K562 (cell line): ENCODE results near the gene RGS14. TPM values are rescaled to one million over a fixed set of nuclear protein-coding genes. Genes with fewer than 3 reads are reported as not detected.

Source experiments
- ATAC-seq: fragments of 200-7000 bp; cut with Tn5 transposase; 3 replicates; pipeline ENCODE4 v1.9.1; 2020; ENCODE audit warnings: moderate library complexity
- BruUV-seq: library from RNA; stranded (reverse); fragments of 400-500 nt; replicated peaks from 2 replicates; lab custom pipeline; 2021; lab: Mats Ljungman, UMichigan
- CTCF ChIA-PET: fragments of 300-600 bp; formaldehyde crosslinking; extraction: SDS; loops from one replicate; lab custom pipeline; 2021; ENCODE audit warnings: low intra/inter-chr PET ratio; lab: Yijun Ruan, JAX
- POLR2A ChIA-PET: fragments of 300-600, 350-650 bp; sonication (Branson Sonifier 250); formaldehyde crosslinking; extraction: SDS; loops from one replicate; lab custom pipeline; 2021; ENCODE audit warnings: antibody characterized with exemption, inconsistent platforms; lab: Yijun Ruan, JAX
- DNase-seq, 4 experiments: peaks; one replicate each; pipeline versions ENCODE4 v3.0.0 to v3.0.0-alpha.2; 2011 to 2018; ENCODE audit warnings: low spot score in 3 of 4, mixed read lengths in 3 of 4; ENCODE audit errors: extremely low read depth in 1 of 4
- FAIRE-seq: peaks from 2 replicates; lab custom pipeline; 2011; peaks lifted over from hg19 to GRCh38; lab: Jason Lieb, UNC
- H2AFZ ChIP-seq: 2 replicates; pipeline ENCODE4 v1.6.0; 2011; ENCODE audit warnings: low read depth, low read length, control low read depth, inconsistent platforms
- H3K27ac ChIP-seq: fragments of 200-600 bp; 3 replicates; pipeline ENCODE4 v1.8.0; 2011; ENCODE audit warnings: low read depth, mild to moderate bottlenecking, control low read depth, inconsistent platforms, low read length, moderate library complexity, mixed read lengths; ENCODE audit errors: extremely low read depth
- H3K27me3 ChIP-seq, 2 experiments: fragments of 300-600 bp in 1 of 2; 2 replicates in 1 of 2; 3 replicates in 1 of 2; pipeline versions ENCODE4 v1.6.0 to v1.8.0; 2011; ENCODE audit warnings: inconsistent platforms in 2 of 2, low read length in 2 of 2, mild to moderate bottlenecking in 1 of 2, mixed read lengths in 1 of 2, moderate library complexity in 1 of 2; ENCODE audit not compliant: control insufficient read depth in 2 of 2, insufficient read depth in 2 of 2
- H3K36me3 ChIP-seq: fragments of 300-600 bp; 3 replicates; pipeline ENCODE4 v1.8.0; 2011; ENCODE audit warnings: mild to moderate bottlenecking, low read length, inconsistent platforms; ENCODE audit not compliant: control insufficient read depth, insufficient read depth
- H3K4me1 ChIP-seq, 2 experiments: fragments of 200-600 bp in 1 of 2; replicated peaks in 1 of 2; 2 replicates in 1 of 2; 3 replicates in 1 of 2; pipeline versions ENCODE4 v1.5.1 to v1.8.0; 2011; ENCODE audit warnings: inconsistent platforms in 2 of 2, low read length in 2 of 2, mild to moderate bottlenecking in 1 of 2, mixed read lengths in 1 of 2, moderate library complexity in 1 of 2; ENCODE audit not compliant: control insufficient read depth in 2 of 2, insufficient read depth in 2 of 2
- H3K4me2 ChIP-seq: 2 replicates; pipeline ENCODE4 v1.6.1; 2011; ENCODE audit warnings: low read length, control low read depth, inconsistent platforms, mixed read lengths; ENCODE audit not compliant: insufficient read depth
- H3K4me3 ChIP-seq: fragments of 200-600 bp; sonication (generic), shearing (Covaris generic); 2 replicates; pipeline ENCODE4 v1.5.1; 2016; ENCODE audit warnings: control low read depth, inconsistent platforms
- H3K79me2 ChIP-seq: fragments of 200-600 bp; 3 replicates; pipeline ENCODE4 v1.8.0; 2011; ENCODE audit warnings: low read length, inconsistent platforms; ENCODE audit not compliant: control insufficient read depth, insufficient read depth
- H3K9ac ChIP-seq, 2 experiments: 2 replicates each; pipeline versions ENCODE4 v1.6.0 to v1.6.1; 2011; ENCODE audit warnings: low read depth in 2 of 2, low read length in 2 of 2, control low read depth in 1 of 2, inconsistent platforms in 1 of 2, mild to moderate bottlenecking in 1 of 2, mixed read lengths in 1 of 2; ENCODE audit not compliant: insufficient read depth in 1 of 2
- H3K9me1 ChIP-seq: one replicate; pipeline ENCODE4 v1.6.0; 2011; ENCODE audit warnings: inconsistent platforms, mild to moderate bottlenecking, low read length, moderate library complexity; ENCODE audit not compliant: control insufficient read depth, insufficient read depth
- H3K9me3 ChIP-seq: replicated peaks from 2 replicates; pipeline ENCODE4 v1.5.1; 2011; ENCODE audit warnings: low read depth, low read length, inconsistent platforms; ENCODE audit not compliant: control insufficient read depth, insufficient read depth
- H4K20me1 ChIP-seq: replicated peaks from 2 replicates; pipeline ENCODE4 v1.6.1; 2011; ENCODE audit warnings: low read length, inconsistent platforms, mixed read lengths; ENCODE audit not compliant: control insufficient read depth, insufficient read depth
- C11orf30 ChIP-seq: fragments of 450-650 bp; IDR thresholded peaks from 2 replicates; pipeline ENCODE4 v1.6.1; 2016; ENCODE audit warnings: low read depth, mild to moderate bottlenecking
- E2F8 ChIP-seq: fragments of 450-650 bp; IDR thresholded peaks from 2 replicates; pipeline ENCODE4 v1.7.1; 2018; ENCODE audit warnings: mild to moderate bottlenecking, low read depth; ENCODE audit not compliant: partially characterized antibody
- FOXK1 ChIP-seq: sonication (generic); formaldehyde crosslinking; IDR thresholded peaks from 2 replicates; pipeline ENCODE4 v1.8.0; 2022; ENCODE audit warnings: missing genetic modification reagents, mild to moderate bottlenecking, borderline replicate concordance
- NONO ChIP-seq, 2 experiments: fragments of 200-400 bp in 1 of 2; fragments of 450-650 bp in 1 of 2; formaldehyde crosslinking in 1 of 2; IDR thresholded peaks; 2 replicates each; pipeline ENCODE4 v1.6.1; 2017; ENCODE audit warnings: low read depth in 2 of 2, mild to moderate bottlenecking in 2 of 2, moderate library complexity in 2 of 2, low read length in 1 of 2
- POLR2A ChIP-seq: fragments of 450-650 bp; conservative IDR thresholded peaks from 2 replicates; pipeline ENCODE4 v1.6.1; 2016
- SMC3 ChIP-seq: conservative IDR thresholded peaks from 2 replicates; pipeline ENCODE4 v1.6.1; 2011; ENCODE audit warnings: low read depth, low read length, improper control_type of control experiment; ENCODE audit not compliant: insufficient read depth
- SUPT5H ChIP-seq: fragments of 450-650 bp; IDR thresholded peaks from 2 replicates; pipeline ENCODE4 v1.6.1; 2016
- USF1 ChIP-seq: sonication (generic); formaldehyde crosslinking; IDR thresholded peaks from 2 replicates; pipeline ENCODE4 v1.9.0; 2022; ENCODE audit warnings: mild to moderate bottlenecking, missing genetic modification reagents
- ZNF318 ChIP-seq, 2 experiments: fragments of 450-650 bp; IDR thresholded peaks; 2 replicates each; pipeline ENCODE4 v1.6.1; 2016; ENCODE audit warnings: mild to moderate bottlenecking in 2 of 2, borderline replicate concordance in 1 of 2, low read depth in 1 of 2, moderate library complexity in 1 of 2
- WGBS: fragments of 100-300 bp; shearing (Covaris generic); methylation state at CpG from one replicate; pipeline ENCODE4 v1.1.6; 2016; ENCODE audit warnings: low coverage, mixed read lengths; ENCODE audit not compliant: insufficient coverage; ENCODE audit errors: missing lambda C conversion rate; 5-methylcytosine and 5-hydroxymethylcytosine counted together
- in situ Hi-C: fragments of 300-500 bp; cut with MboI; formaldehyde crosslinking; loops from 4 replicates; pipeline ENCODE4 v1.15.0; 2018; ENCODE audit warnings: inconsistent platforms, mixed read lengths
- intact Hi-C: fragments of 100-400 bp; cut with micrococcal nuclease; formaldehyde crosslinking; loops from 2 replicates; pipeline ENCODE4 v1.14.2; 2022
- polyA plus RNA-seq, 8 experiments: library from polyadenylated mRNA; depleted of rRNA in 4 of 8; stranded (reverse) in 5 of 8; unstranded in 3 of 8; fragments of >200 nt; fragmentation: Nextera tagmentation in 2 of 8; fragmentation: Illumina TruSeq in 1 of 8; extraction: Ambion mirVana in 2 of 8; extraction: Trizol in 1 of 8; gene quantifications; 2 replicates each; pipeline versions ENCODE4 v1.2.1 to v1.2.3, GENCODE V29; 2011 to 2014; ENCODE audit warnings: inconsistent platforms in 1 of 8, missing spikeins in 1 of 8
- total RNA-seq, 7 experiments: library from RNA; depleted of rRNA in 6 of 7; stranded (reverse); fragments of >200 nt in 6 of 7; fragmentation: Illumina TruSeq in 2 of 7; extraction: Trizol in 2 of 7; gene quantifications; 2 replicates each; pipeline versions ENCODE4 v1.2.1 to v1.2.3, GENCODE V29; 2011 to 2021; ENCODE audit warnings: low replicate concordance in 1 of 7

Gene RGS14
- total and polyA plus RNA-seq, 9 of the 15 experiments (the other 6 are each of a cell fraction or from before 2014, with no cell fraction given) = 0.28 to 75.9 (median 34.5) TPM

- Histone ChIP-seq H3K4me2 (peak overlapping the region; percentile 95), H4K20me1 (no peaks in the 10 kb centered on the region), H3K9me3 (no peaks in the 10 kb centered on the region), H3K27me3 (no peaks in the 10 kb centered on the region), H3K79me2 (peaks cover 12% of the 10 kb centered on the region; the same call in 2 of the 3 replicates), H3K4me1 (peaks cover 23 to 70% of the 10 kb centered on the region in 2 experiments), H2AFZ (peak overlapping the region; percentile 97), H3K9me1 (no peaks in the 10 kb centered on the region), H3K9ac (peak overlapping the region; percentile 87 to 97), H3K36me3 (peaks cover 10% of the 10 kb centered on the region; the same call in 2 of the 3 replicates), H3K27ac (peak overlapping the region; percentile 100), H3K4me3 (peak overlapping the region; percentile 62)
- ATAC-seq (peak; percentile 65), FAIRE-seq (no peak), DNase-seq (peak; percentile 52 to 85 (median 59))
- intact Hi-C loops (loop anchor here (2.0 kb wide), 1 partner anchor 144 kb away; no protein-coding TSS in a partner anchor), in situ Hi-C loops (no loop called here)
- ChIA-PET CTCF (interaction anchor here (0.6 to 1.3 kb wide), 2 partner anchors 144 to 315 kb away, joined by 4 to 5 read pairs; no protein-coding TSS in a partner anchor), POLR2A (interaction anchor here (0.6 to 1.5 kb wide), 16 partner anchors 9 to 1843 kb away, joined by 3 to 7 read pairs (median 4); partner anchors contain the start of genes LMAN2, PRELID1 and RAB24)
- BruUV-seq = TSS peak; percentile 62
- WGBS = 1% methylated on average over 19 of the region's 19 CpGs
- TF ChIP-seq FOXK1 (CRISPR knock-in tag) (0 out of 2 replicates have a peak, but pooled peaks have one; percentile 47), ZNF318 (IDR thresholded peaks at IDR 0.05; ENCODE audit: borderline replicate concordance in 1 of 2, low read depth in 1 of 2) (no peak), SMC3 (no peak), SUPT5H (peak; percentile 15), POLR2A (peak; percentile 21), USF1 (CRISPR knock-in tag) (0 out of 2 replicates have a peak, but pooled peaks have one; percentile 9), E2F8 (peak; percentile 9), NONO (IDR thresholded peaks at IDR 0.05; ENCODE audit: low read depth in 2 of 2, low read length in 1 of 2) (0 out of 4 replicates have a peak, but pooled peaks of 1 of the 2 experiments have one; percentile 14), C11orf30 (peak; percentile 6; the same call in 1 of the 2 replicates)
These were observed 45.0 kb upstream of the RGS14 start for GRCh38 chr5:177312649-177313181.
